ENCODE measurements around the gene THOC2.
"Not testable (repeated sequence)": the region's sequence is repeated elsewhere in the genome, so short reads cannot be mapped to it uniquely, and the experiment has no call there.

The THOC2 gene

GRCh38 chrX:123732670-123733363 lies at the start of gene THOC2:
TSS of gene THOC2 (minus strand) at chrX:123733052. CDS start at chrX:123733022, 30 bp downstream.
- DNase-seq, result peak; percentile 91

- DNase-seq, result not testable (repeated sequence)
These were observed 48.9 kb upstream of the THOC2 start for GRCh38 chrX:123781786-123782185.

- no peak for DNase-seq
These were observed 47.1 kb upstream of the THOC2 start for GRCh38 chrX:123779908-123780396.

GRCh38 chrX:123773258-123773988 lies 40.6 kb upstream of the THOC2 start:
- DNase-seq, result no peak

GRCh38 chrX:123771449-123772064 lies 38.7 kb upstream of the THOC2 start:
- DNase-seq, result no peak

- peak; percentile 89 for DNase-seq
These were observed 32.4 kb upstream of the THOC2 start for GRCh38 chrX:123764967-123765871.

GRCh38 chrX:123759849-123760248 lies 27.0 kb upstream of the THOC2 start:
- not testable (repeated sequence) for DNase-seq

GRCh38 chrX:123757794-123758193 lies 24.9 kb upstream of the THOC2 start:
- peak; percentile 59 for DNase-seq

GRCh38 chrX:123756320-123756719 lies 23.5 kb upstream of the THOC2 start:
- no peak for DNase-seq

GRCh38 chrX:123755107-123755506 lies 22.3 kb upstream of the THOC2 start:
- no peak for DNase-seq

GRCh38 chrX:123753656-123754350 lies 21.0 kb upstream of the THOC2 start:
- no peak for DNase-seq

GRCh38 chrX:123749643-123750042 lies 16.8 kb upstream of the THOC2 start:
- no peak for DNase-seq

- no peak for DNase-seq
These were observed 12.7 kb upstream of the THOC2 start for GRCh38 chrX:123745511-123745910.

- DNase-seq, result no peak
These were observed 10.5 kb upstream of the THOC2 start for GRCh38 chrX:123743312-123743711.

- DNase-seq, result no peak
These were observed 9.6 kb upstream of the THOC2 start for GRCh38 chrX:123742440-123742839.

- no peak for DNase-seq
These were observed 7.7 kb upstream of the THOC2 start for GRCh38 chrX:123740536-123740935.

- DNase-seq, result no peak
These were observed 7.2 kb upstream of the THOC2 start for GRCh38 chrX:123740006-123740405.

- no peak for DNase-seq
These were observed 6.6 kb upstream of the THOC2 start for GRCh38 chrX:123739474-123739873.

GRCh38 chrX:123738378-123738940 lies 5.6 kb upstream of the THOC2 start:
- no peak for DNase-seq

GRCh38 chrX:123736333-123736921 lies 3.6 kb upstream of the THOC2 start:
- no peak for DNase-seq

- DNase-seq, result not testable (repeated sequence)
These were observed 2.3 kb upstream of the THOC2 start for GRCh38 chrX:123735137-123735536.
